Right lung (tissue), 5 donors: ENCODE measurements around the gene RREB1. TPM values are rescaled to one million over a fixed set of nuclear protein-coding genes. Genes with fewer than 3 reads are reported as not detected.
A peak's percentile ranks its signal among the peaks of the same experiment; 100 is the strongest.

ENCODE experiments used
- DNase-seq, 2 donors: peaks; one replicate each; pipeline ENCODE4 v3.0.0-alpha.2; 2013
- polyA plus RNA-seq, 5 donors: library from polyadenylated mRNA; unstranded; fragments of 120-200 nt; gene quantifications; one replicate each; pipeline versions ENCODE4 v1.2.1 to v1.2.3, GENCODE V29; 2013; ENCODE audit warnings: inconsistent platforms in 1 of 5, low replicate concordance in 1 of 5; ENCODE audit not compliant: insufficient read length in 5 of 5, insufficient read depth in 1 of 5

RREB1 gene
- polyA plus RNA-seq, 5 donors, result 22.1 to 27.4 (median 24.3) TPM

DNA sequence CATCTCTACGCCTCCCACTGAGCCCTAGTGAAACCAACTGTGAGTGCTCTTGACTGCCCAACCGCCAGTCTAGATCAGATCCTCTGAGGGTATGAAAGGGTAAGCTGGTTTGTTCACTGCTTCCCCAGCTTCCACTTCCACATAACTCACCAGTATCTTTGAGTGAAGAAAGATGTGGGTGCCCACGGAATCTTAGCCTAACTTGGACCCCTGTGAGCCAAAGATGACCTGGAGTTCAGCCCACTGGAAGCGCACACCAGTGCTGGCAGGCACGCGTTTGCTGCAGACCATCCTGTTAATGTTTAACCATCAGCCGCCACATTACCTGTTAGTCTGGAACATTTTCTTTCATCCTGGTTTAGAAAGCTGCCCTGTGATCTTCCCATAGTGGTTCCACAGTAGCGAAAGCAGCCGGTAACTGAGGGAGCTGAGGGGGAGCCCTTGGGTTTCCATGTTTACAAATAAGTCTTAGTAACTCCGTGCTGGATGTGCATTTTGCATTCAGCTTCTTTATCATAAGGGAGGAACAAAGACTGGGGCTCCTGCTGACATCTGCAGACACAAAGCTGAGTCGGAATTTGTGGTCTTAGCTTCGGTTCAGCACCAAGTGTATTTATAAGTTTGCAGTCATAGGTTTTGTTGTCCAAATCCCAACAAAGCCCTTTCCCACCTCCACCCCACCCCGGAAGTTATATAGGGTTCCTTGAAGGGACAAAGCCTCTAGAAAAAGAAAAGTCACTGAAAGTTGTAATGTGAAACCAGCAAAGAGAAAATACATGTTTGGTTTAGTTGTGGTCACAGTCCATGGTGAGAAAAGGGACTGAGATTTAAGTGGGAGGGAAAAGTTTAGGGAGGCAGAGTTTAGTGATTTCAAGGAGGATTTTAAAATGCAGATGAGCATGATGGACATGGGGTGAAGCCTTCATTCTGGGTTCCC lies 134.2 kb downstream of the RREB1 start:
- peak; percentile 59 to 61 for DNase-seq

DNA sequence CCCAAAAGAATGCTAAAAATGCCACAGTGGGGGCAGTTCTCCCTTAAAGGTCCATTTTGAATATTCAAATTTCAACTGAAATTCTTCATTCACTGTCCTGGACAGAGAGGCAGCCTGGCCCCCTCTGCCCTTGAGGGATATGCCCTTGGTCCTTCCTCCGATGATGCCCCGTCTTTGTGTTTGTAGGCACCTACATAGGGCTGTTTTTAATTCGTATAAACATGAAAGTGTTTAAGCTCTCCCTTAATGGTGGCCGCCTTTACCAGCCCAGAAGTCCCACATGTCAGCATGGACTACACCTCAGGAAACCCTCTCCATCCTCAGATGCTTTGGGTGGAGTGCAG lies 135.0 kb downstream of the RREB1 start:
- no peak for DNase-seq

DNA sequence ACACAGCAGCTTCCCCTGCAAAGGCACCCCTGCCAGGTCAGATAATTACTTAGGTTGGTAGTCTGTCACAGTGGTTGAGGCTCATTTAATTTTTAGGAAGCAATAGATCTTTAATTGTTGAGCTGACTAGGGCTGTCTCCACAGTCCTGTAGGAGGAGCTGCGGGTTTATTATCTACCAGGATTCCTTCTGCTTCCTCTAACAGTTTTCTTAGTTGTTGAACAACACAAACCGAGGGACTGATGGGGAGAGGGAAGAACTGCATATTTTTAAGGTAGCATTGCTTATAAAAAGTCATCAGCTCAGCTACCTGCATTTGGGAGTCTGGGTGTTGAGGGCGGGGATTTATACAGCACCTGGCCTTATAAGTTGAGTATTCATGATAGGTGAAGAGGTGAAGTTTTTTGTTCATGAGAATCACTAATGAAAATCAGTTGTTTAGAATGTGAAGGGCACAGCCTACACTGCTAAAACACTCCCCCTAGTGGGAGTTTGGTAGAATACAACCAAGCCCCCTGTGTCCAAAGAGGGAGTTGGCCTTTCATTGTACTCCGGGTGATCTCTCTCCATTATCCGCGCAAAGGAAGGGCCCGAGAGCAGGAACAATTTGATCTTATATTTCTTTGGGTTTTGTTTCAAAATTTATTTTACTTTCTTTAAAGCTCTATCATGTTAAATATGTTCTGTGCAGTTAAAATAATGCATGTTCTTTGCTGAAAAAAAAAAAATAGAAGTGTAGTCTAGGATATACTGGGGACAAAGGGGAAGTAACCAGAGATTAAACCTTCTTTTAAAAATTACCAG lies 135.6 kb downstream of the RREB1 start:
- peak; percentile 47 to 68 for DNase-seq

DNA sequence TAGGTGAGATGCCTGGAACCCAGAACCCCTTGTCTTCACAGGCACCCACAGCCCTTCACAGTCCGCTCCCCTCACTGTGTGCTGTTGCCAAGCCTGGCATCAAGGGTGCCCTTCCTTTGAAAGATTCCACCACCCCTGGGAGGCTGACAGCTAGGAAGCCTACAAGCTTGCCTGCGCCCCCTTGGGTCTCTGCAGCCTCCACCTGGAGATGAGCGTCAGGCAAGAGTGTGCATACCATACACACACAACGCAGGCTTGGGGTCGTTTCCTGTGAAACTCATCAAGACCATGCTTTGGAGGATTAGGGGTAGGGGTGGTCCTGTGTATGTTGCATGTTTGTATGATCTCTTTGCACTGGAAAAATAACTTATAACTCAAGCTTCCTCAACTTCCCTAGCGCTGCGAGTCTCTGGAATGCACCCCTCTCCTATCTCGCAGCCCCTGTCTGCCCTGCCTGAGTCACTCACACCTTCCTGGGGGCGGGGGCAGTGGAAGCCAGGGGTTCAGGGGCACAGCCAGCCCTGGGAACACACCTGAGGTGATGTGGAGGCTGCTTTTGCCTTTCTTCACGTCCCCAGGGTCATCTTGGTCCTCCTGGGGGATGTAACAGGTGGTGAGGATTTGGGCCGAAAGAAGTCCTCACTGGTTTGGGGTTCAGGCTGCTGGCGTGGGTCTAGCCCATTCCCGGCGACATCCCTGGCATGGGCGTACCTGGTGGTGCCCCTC lies 138.1 kb downstream of the RREB1 start:
- DNase-seq, result no peak

DNA sequence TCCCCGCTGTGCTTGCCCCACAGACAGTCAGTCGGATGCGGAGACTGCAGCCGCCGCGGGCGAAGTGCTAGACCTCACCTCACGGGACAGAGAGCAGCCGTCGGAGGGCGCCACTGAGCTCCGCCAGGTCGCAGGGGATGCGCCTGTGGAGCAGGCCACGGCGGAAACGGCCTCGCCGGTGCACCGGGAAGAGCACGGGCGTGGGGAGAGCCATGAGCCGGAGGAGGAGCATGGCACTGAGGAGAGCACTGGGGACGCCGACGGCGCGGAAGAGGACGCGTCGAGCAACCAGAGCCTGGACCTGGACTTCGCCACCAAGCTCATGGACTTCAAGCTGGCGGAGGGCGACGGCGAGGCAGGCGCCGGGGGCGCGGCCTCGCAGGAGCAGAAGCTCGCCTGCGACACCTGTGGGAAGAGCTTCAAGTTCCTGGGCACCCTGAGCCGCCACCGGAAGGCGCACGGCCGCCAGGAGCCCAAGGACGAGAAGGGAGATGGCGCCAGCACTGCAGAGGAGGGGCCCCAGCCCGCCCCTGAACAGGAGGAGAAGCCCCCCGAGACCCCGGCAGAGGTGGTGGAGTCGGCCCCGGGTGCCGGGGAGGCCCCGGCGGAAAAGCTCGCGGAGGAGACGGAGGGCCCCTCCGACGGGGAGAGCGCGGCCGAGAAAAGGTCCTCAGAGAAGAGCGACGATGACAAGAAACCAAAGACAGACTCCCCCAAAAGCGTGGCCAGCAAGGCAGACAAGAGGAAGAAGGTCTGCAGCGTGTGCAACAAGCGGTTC lies 138.8 kb downstream of the RREB1 start:
- no peak for DNase-seq

DNA sequence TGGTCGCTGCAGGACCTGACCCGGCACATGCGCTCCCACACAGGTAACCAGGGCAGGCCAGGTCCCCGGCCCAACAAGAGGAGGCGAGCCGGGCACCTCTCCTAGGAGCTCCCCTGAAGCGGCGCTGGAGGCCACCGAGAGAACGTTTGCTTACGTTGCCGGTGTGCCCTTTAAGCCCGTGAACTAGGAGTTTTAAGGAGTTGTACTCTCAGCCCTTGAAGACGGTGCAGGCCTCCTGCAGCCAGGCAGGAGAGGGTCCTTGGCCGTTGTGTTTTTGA lies 139.4 kb downstream of the RREB1 start:
- no peak for DNase-seq

DNA sequence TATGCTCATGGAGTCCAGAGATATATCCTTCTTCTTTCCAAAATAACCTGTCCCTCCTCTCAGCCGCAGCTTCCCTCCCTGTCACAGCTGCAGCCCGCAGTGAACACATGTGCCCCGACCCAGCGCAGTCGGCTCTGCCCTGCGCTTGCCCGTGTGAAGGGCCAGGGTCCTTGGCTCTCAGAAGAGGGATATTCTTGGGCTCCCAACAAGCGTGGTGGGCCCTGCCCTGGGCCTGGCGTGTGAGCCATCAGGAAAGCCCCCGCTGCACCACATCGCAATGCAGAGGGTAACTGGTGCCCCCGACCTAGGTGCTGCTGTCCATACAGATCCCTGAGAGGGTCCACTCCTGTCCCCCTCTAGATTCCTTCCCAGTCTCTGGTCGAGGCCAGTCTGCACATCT lies 140.1 kb downstream of the RREB1 start:
- DNase-seq, result no peak

DNA sequence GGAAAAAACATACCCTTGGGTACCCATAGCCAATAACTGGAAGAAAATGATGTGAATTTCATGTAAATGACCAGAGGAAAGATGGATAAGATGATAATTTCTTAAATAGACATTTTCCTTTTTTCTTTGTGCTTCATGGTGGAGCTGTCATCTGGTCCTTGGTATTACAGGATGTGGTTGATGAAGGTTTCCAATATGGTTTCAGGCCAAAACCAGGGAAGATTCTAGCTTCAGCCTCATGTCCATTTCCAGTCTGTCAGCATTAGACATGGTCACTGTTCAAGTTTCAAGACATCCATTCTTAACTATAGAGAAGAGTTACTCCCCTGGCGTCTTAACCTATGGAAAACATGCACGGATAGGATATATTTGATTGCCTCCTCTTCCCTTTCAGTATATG lies 141.6 kb downstream of the RREB1 start:
- no peak for DNase-seq

DNA sequence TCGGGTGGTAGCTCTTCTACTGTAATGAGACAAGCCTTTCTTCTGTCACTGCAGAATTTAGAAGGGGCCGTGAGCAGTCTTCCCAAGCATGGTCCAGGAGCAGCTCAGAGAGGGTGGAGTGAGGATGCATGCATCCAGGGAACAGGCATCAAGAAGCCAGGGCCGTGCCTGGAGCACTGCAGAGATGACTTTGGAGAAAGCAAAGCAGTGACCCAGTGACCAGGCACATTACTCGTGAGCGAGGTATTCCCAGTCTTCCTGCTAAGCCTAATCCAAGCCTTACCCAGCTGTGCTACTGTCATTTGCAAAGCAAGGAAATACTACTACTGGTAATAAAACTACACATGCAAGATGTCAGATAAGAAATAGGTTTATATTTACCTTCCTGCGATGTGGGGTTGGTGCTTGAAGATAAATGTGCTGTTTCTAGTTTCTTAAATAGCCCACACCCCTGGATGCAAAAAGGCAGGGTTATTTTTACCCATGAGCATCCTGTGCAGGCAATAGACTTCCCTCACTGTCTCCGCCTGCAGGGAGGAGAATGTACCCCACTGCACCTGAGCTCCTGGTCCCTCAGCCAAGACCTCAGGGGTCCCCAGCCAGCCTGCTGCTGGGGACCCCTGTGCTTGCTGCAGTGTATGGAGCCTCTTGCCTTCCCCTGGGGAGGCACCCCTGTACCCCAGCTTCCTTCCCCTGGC lies 142.3 kb downstream of the RREB1 start:
- DNase-seq, result no peak

DNA sequence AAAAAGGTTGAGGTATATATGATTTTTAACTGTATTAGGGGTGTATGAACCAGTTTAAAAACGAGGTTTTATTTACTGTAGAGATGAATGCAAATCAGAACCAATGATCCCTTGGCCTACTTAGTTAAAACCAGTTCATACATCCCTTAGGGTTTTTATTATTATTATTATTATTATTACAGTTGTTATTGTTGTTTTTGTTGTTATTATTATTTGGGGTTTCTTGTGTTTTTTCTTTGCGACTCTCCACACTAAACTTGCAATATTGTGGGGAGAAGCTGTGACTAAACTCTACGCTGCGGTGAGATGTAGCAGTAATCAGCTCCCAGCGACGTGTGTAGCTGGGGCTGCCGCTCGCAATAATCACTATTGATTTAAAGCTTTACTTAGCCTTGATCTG lies 143.1 kb downstream of the RREB1 start:
- DNase-seq, result no peak

DNA sequence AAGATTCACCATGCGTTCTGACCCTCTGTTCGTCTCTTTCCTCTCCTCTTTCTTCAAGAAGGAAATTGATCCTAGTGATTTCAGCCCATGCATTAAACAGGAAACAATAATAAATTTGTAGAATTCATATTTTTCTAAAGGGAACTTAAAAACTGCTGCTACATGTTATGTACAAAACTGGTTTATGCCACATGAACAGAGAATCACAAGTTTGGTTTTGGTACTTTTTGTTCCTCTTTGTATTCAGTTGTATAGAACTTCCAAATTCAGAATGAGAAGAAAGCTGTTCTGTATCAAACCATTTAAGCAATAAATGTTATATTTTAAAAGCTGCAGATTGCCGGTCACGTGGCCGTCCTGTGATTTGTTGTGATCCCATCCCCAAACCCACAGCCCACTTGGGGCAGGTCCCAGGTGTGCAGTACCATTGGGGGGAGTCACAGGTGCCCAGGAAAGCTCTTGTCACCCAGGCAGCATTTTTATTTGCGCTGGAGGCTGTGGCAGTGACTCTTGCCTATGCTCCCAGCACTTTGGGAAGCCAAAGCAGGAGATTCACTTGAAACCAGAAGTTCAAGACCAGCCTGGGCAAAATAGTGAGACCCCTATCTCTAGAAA lies 144.0 kb downstream of the RREB1 start:
- no peak for DNase-seq

DNA sequence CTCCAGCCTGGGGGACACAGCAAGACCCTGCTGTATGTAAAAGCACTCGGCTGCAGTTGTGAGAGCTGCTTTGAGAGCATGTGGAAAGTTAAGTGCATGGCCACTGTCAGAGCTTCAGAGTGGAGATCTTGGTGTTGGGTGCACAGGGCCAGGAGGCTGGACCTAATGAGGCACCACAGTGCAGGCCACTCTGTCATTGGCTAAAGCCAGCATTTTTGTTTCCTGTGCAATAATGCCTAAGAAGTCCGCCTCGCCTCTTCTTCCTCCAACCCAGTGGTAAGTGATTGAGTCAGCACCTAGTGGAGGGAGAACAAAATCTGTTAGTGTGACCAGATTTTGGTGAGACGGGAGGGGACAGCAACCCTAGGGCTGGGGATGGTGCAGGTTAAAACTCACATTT lies 144.6 kb downstream of the RREB1 start:
- no peak for DNase-seq

DNA sequence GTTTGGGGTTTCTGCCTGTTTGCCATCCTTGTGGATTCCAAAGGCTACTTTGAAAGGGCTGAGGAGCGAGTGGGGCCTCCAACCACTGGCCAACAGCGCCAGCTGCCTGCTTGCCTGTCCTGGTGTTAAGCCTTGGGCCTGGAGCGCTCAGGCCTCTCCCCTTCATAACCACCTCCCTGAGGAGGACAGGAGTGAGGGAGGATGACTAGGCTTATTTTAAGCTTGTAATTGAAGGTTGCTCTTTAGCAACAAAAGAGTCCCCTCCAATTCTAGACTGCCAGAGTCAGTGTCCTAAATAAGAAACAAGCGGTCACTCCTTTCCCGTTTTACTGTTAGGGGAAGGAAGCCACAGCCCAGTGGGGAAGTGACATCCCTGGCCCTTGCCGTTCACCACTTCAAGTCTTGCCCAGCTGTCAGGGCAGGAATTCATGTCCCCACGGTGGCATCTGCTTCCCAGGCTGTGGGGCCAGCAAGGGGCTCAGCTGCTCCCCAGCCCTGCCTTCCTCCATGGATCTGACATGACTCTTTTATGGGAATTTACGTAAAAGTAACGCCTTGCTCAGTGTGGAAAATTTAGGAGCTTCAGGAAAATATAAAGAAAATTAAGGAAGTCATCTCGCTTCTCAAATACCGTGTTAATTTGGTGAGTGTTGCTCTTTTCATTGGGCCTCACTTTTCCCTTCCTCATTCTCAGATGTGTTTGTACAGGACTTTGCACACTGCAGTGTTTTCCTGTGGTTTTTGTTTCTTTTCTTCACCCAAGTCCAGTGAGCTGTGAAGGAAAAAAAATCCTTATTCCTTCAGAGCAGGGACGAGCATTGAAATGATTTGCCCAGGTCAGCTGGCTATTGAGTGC lies 147.4 kb downstream of the RREB1 start:
- no peak for DNase-seq

DNA sequence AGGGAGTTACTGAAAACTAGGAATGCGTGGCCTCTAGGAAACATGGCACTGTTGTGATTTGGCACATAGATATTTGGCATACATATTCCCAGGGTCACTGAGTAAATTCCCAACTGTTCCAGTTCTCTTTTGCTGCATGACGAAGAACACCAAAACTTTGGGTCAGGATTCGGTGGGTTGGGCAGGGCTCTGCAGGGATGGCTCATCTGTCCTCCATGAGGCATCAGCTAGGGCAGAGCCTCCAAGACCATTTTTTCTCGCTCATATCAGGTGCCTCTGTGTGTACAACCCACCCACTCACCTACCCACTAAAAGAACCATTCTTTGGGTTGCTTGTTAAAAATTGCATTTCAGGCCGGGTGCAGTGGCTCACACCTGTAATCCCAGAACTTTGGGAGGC lies 148.2 kb downstream of the RREB1 start:
- DNase-seq, result no peak

DNA sequence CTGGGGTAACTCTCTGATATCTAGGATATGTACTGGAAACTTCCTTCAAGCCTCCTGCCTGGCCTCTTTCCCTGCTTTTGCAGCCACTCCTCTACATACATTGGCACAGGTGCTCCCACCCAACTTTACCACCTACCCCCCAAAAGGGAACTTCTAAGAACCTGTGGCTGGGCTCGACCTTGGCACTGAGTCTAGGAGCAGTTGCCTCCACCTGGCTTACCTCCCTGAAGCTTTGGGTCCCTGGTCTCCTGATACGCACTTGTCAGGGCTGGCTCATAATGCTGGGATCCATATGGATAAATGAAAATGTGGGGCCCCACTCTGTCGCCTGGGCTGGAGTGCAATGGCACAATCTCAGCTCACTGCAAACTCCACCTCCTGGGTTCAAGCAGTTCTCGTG lies 149.0 kb downstream of the RREB1 start:
- no peak for DNase-seq

DNA sequence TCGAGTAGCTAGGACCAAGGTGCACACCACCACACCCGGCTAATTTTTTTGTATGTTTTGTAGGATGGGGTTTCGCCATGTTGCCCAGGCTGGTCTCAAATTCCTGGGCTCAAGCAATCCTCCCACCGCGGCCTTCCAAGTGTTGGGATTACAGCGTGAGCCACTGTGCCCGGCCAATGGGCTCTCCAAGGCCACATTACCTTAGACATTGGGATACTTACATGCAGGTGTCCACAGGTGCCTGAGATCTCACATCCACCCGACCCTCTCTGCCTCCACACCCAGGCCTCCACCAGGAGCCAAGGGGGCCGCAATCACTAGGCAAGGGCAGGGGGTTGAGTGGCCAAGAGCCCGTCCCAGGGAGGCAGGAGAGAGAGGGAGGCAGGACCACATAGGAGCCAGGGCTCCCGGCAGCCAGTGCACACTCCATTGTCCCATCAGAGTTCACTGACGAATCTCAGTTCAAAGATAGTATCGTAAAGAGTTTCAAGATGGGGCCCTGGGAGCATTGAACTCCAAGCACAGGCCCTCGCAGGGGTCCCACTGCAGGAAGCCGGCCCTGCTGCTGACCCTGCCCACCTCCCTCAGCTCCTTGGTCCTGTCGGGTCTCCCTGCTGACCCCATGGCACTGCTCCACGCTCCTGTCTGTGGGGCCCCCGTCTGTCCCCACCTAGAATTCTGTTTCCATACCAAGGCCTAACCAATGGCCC lies 149.9 kb downstream of the RREB1 start:
- DNase-seq, result no peak

DNA sequence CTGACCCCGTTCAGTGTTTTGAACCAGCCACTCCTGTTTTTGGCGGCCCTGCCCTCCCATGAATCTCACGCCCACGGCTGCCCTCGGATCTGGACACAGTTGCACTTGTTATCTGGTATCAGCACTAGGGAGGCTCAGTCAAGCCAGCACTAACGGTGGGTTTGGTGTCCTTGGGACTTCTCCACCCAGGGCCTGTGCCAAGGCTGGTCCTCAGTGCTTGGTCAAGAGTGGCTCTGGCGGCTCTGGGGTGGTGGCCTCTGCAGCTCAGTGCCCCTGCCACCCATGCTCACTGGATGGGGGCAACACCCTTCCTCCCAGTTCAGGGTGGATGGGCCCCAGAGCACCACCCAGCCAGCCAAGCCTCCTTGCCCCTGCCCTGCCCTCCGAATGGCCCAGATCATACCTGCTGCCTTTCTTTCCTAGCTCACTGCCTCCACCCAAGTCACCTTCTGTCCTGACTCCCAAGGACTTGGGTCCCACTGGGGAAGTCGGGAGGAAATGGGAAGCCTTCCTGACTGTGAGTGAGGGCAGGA lies 150.5 kb downstream of the RREB1 start:
- DNase-seq, result no peak

DNA sequence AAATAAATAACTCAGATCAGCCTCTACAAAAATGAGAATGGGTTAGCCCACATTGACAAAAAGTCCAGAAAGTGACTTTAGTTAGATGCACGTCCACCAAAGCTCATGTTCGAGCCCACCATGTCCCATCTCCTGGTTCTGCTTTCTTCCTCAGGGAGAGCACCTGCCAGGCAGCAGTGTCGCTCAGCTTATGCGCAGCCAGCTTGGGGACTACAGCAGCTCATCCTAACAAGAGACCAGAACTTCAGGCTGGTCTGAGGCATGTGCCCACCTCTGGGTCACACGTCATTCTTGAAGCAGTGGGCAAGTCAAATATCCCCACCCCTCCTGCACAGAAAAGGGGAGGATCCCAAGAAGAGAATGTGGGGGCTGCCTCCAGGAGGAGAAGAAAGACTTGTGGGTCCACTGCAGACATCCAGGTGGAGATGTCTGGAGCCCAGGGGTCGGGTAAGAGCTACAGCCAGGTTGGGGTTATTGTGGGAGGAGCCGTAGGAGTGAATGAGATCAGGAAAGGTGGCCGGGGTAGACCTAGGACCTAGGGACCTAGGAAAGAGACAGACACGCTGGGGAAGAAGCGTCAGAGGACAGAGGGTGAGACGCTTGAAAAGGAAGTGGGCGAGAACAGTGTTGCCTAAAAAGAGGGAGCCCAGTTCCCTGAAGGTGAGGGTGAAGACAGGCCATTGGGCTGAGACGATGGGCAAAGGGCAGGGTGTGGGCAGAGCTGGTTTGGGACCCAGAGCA lies 152.7 kb downstream of the RREB1 start:
- DNase-seq, result no peak
